SK-N-SH (cell line): ENCODE data around the gene OR51B2.
"Not testable (repeated sequence)": the region's sequence is repeated elsewhere in the genome, so short reads cannot be mapped to it uniquely, and the experiment has no call there.

ENCODE experiments used
- CTCF ChIP-seq: fragments of 200-600 bp; sonication (generic); IDR thresholded peaks from 2 replicates; pipeline ENCODE4 v1.6.1; 2017; ENCODE audit warnings: antibody characterized with exemption, mild to moderate bottlenecking, moderate library complexity
- EZH2phosphoT487 ChIP-seq: fragments of 200-600 bp; sonication (generic); IDR thresholded peaks from 2 replicates; pipeline ENCODE4 v1.6.1; 2017; ENCODE audit warnings: low read depth, mixed run types, mild to moderate bottlenecking, antibody characterized with exemption, moderate library complexity, borderline replicate concordance
- FOSL2 ChIP-seq: IDR thresholded peaks from 2 replicates; pipeline ENCODE4 v1.4.0; 2012; ENCODE audit warnings: low read depth, mild to moderate bottlenecking, moderate library complexity, borderline replicate concordance
- GABPA ChIP-seq: IDR thresholded peaks from 2 replicates; pipeline ENCODE4 v1.4.0; 2012; ENCODE audit warnings: low read depth, mild to moderate bottlenecking
- MXI1 ChIP-seq: IDR thresholded peaks from 2 replicates; pipeline ENCODE4 v1.6.1; 2012; ENCODE audit warnings: mild to moderate bottlenecking, low read depth, low read length, improper control_type of control experiment
- NRF1 ChIP-seq: IDR thresholded peaks from 2 replicates; pipeline ENCODE4 v1.6.1; 2012; ENCODE audit warnings: low read depth, mild to moderate bottlenecking, low read length
- POLR2AphosphoS5 ChIP-seq: IDR thresholded peaks from 2 replicates; pipeline ENCODE4 v1.6.1; 2012; ENCODE audit warnings: low read depth, low read length
- RXRA ChIP-seq: IDR thresholded peaks from 2 replicates; pipeline ENCODE4 v1.4.0; 2012; ENCODE audit warnings: low read depth, mild to moderate bottlenecking, borderline replicate concordance
- SIN3A ChIP-seq: IDR thresholded peaks from 2 replicates; pipeline ENCODE4 v1.6.1; 2012; ENCODE audit warnings: low read depth, mild to moderate bottlenecking, low read length, moderate library complexity, borderline replicate concordance
- SMC3 ChIP-seq: IDR thresholded peaks from 2 replicates; pipeline ENCODE4 v1.6.1; 2012; ENCODE audit warnings: low read depth, low read length, improper control_type of control experiment
- TAF1 ChIP-seq: IDR thresholded peaks from 2 replicates; pipeline ENCODE4 v1.6.1; 2012; ENCODE audit warnings: low read depth, mild to moderate bottlenecking, low read length, moderate library complexity, borderline replicate concordance
- TCF12 ChIP-seq: IDR thresholded peaks from 2 replicates; pipeline ENCODE4 v1.4.0; 2012
- TF ChIP-seq, protein P1 (sequence below): IDR thresholded peaks from 2 replicates; pipeline ENCODE4 v1.4.0; 2012; ENCODE audit warnings: low read depth, borderline replicate concordance
- TF ChIP-seq, protein P2 (sequence below): IDR thresholded peaks from 2 replicates; pipeline ENCODE4 v1.4.0; 2012; ENCODE audit warnings: low read depth

DNA sequence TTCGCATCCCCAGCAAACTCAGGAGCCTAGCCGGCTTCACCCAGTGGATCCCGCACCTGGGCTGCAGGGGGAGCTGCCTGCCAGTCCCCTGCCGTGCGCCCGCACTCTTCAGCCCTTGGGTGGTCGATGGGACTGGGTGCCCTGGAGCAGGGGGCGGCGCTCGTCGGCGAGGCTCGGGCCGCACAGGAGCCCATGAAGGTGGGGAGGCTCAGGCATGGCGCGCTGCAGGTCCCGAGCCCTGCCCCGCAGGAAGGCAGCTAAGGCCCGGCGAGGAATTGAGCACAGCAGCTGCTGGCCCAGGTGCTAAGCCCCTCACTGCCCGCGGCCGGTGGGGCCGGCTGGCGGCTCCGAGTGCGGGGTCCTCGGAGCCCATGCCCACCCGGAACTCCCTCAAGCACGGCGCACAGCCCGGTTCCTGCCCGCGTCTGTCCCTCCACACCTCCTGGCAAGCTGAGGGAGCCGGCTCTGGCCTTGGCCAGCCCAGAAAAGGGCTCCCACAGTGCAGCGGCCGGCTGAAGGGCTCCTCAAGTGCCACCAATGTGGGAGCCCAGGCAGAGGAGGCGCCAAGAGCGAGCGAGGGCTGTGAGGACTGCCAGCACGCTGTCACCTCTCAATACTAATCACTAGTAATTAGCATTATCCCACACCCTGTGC is 29.6 kb downstream of the OR51B2 start:
- not testable (repeated sequence) for TF ChIP-seq SMC3, NRF1, CTCF, MXI1, FOSL2, POLR2AphosphoS5, SIN3A, TAF1, RXRA, GABPA, TCF12, EZH2phosphoT487
- TF ChIP-seq, protein P1, sequence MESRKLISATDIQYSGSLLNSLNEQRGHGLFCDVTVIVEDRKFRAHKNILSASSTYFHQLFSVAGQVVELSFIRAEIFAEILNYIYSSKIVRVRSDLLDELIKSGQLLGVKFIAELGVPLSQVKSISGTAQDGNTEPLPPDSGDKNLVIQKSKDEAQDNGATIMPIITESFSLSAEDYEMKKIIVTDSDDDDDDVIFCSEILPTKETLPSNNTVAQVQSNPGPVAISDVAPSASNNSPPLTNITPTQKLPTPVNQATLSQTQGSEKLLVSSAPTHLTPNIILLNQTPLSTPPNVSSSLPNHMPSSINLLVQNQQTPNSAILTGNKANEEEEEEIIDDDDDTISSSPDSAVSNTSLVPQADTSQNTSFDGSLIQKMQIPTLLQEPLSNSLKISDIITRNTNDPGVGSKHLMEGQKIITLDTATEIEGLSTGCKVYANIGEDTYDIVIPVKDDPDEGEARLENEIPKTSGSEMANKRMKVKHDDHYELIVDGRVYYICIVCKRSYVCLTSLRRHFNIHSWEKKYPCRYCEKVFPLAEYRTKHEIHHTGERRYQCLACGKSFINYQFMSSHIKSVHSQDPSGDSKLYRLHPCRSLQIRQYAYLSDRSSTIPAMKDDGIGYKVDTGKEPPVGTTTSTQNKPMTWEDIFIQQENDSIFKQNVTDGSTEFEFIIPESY = not testable (repeated sequence)
- TF ChIP-seq, protein P2, sequence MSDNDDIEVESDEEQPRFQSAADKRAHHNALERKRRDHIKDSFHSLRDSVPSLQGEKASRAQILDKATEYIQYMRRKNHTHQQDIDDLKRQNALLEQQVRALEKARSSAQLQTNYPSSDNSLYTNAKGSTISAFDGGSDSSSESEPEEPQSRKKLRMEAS = not testable (repeated sequence)
